Measurements from ENCODE around the gene OXER1. TPM values are rescaled to one million over a fixed set of nuclear protein-coding genes. Genes with fewer than 3 reads are reported as not detected.

Gene OXER1
- total and polyA plus RNA-seq, 7 donors, result 0.33 to 3.0 (median 1.3) TPM; not detected in 1

- 91 to 95% methylated on average over 1 of the region's 1 CpG for WGBS, 2 donors
- no peak overlapping the region for H3K4me3 ChIP-seq
- peaks cover 0 to 4% (median 0%) of the 10 kb centered on the region in 4 donors for H3K36me3 ChIP-seq
- peaks cover 0 to 9% (median 0%) of the 10 kb centered on the region in 4 donors for H3K4me1 ChIP-seq
- no peak overlapping the region for H3K27ac ChIP-seq
- no peak for TF ChIP-seq EP300 (IDR thresholded peaks at IDR 0.05)
- no peak for TF ChIP-seq POLR2A (IDR thresholded peaks at IDR 0.05)
- TF ChIP-seq POLR2AphosphoS5 (IDR thresholded peaks at IDR 0.05), result no peak
- TF ChIP-seq CTCF (IDR thresholded peaks at IDR 0.05), result no peak
- no peaks in the 10 kb centered on the region for H3K27me3 ChIP-seq
- no peaks in the 10 kb centered on the region for H3K9me3 ChIP-seq
- DNase-seq, result no peak
- intact Hi-C loops (cut with DNase I), result no loop called here
These were observed 5.2 kb downstream of the OXER1 start for GRCh38 chr2:42758751-42759150.

GRCh38 chr2:42757981-42758740 lies 5.8 kb downstream of the OXER1 start:
- Histone ChIP-seq H3K27me3 (no peaks in the 10 kb centered on the region), H3K4me3 (no peak overlapping the region), H3K36me3 (peaks cover 0 to 8% (median 0%) of the 10 kb centered on the region in 4 donors), H3K4me1 (peaks cover 0 to 10% (median 0%) of the 10 kb centered on the region in 4 donors), H3K9me3 (no peaks in the 10 kb centered on the region), H3K27ac (no peak overlapping the region)
- WGBS, 2 donors, result 81 to 91% methylated on average over 4 of the region's 4 CpGs
- DNase-seq, result no peak
- intact Hi-C loops (cut with DNase I), result no loop called here
- TF ChIP-seq POLR2AphosphoS5 (IDR thresholded peaks at IDR 0.05) (no peak), POLR2A (IDR thresholded peaks at IDR 0.05) (no peak), EP300 (IDR thresholded peaks at IDR 0.05) (no peak), CTCF (IDR thresholded peaks at IDR 0.05) (no peak)

GRCh38 chr2:42756966-42757513 lies 6.9 kb downstream of the OXER1 start:
- Histone ChIP-seq H3K27me3 (no peaks in the 10 kb centered on the region), H3K36me3 (peaks cover 0 to 8% (median 0%) of the 10 kb centered on the region in 4 donors), H3K27ac (no peak overlapping the region), H3K4me1 (peaks cover 0 to 10% (median under 1%) of the 10 kb centered on the region in 4 donors), H3K9me3 (no peaks in the 10 kb centered on the region), H3K4me3 (no peak overlapping the region)
- WGBS, 2 donors, result 80 to 85% methylated on average over 6 of the region's 6 CpGs
- intact Hi-C loops (cut with DNase I), result no loop called here
- TF ChIP-seq POLR2AphosphoS5 (IDR thresholded peaks at IDR 0.05), result no peak
- TF ChIP-seq CTCF (IDR thresholded peaks at IDR 0.05), result no peak
- TF ChIP-seq EP300 (IDR thresholded peaks at IDR 0.05), result no peak
- no peak for TF ChIP-seq POLR2A (IDR thresholded peaks at IDR 0.05)
- DNase-seq, result no peak

- no peaks in the 10 kb centered on the region for H3K27me3 ChIP-seq
- no peak overlapping the region for H3K27ac ChIP-seq
- H3K9me3 ChIP-seq, result no peaks in the 10 kb centered on the region
- DNase-seq, result no peak
- intact Hi-C loops (cut with DNase I), result no loop called here
- H3K4me1 ChIP-seq, result peaks cover 0 to 15% (median 6%) of the 10 kb centered on the region in 4 donors
- no peak overlapping the region for H3K4me3 ChIP-seq
- TF ChIP-seq POLR2AphosphoS5 (IDR thresholded peaks at IDR 0.05) (no peak), EP300 (IDR thresholded peaks at IDR 0.05) (no peak), CTCF (IDR thresholded peaks at IDR 0.05) (no peak), POLR2A (IDR thresholded peaks at IDR 0.05) (no peak)
- 81 to 89% methylated on average over 10 of the region's 10 CpGs for WGBS, 2 donors
- peaks cover 0 to 8% (median 0%) of the 10 kb centered on the region in 4 donors for H3K36me3 ChIP-seq
These were observed 7.7 kb downstream of the OXER1 start for GRCh38 chr2:42756150-42756775.
